DMS 273 treated with DMSO at 0.1 percent for 48 hours (cell line): ENCODE results near the gene TBL2.
"Not testable (repeated sequence)": the region's sequence is repeated elsewhere in the genome, so short reads cannot be mapped to it uniquely, and the experiment has no call there.

Source experiments
- DNase-seq: peaks from one replicate; lab custom pipeline; 2025; lab: John Stamatoyannopoulos, UW

TBL2 gene

GRCh38 chr7:73578342-73579128 is at the start of gene TBL2:
Gene TBL2, minus strand, starts transcription at chr7:73578579. Its CDS starts 30 bp downstream, at chr7:73578549.
- peak; percentile 99 for DNase-seq

- DNase-seq = peak; percentile 73
Measured at GRCh38 chr7:73626814-73627213, 48.4 kb upstream of the TBL2 start.

- DNase-seq = no peak
Measured at GRCh38 chr7:73625276-73625675, 46.9 kb upstream of the TBL2 start.

- DNase-seq = no peak
Measured at GRCh38 chr7:73624669-73625001, 46.3 kb upstream of the TBL2 start.

- DNase-seq = peak; percentile 46
Measured at GRCh38 chr7:73623798-73624668, 45.7 kb upstream of the TBL2 start, which contains the start of gene MLXIPL. Gene MLXIPL, minus strand, starts transcription at chr7:73624522. Its CDS starts 30 bp downstream, at chr7:73624492.

- peak; percentile 59 for DNase-seq
Measured at GRCh38 chr7:73622909-73623797, 44.8 kb upstream of the TBL2 start.

GRCh38 chr7:73622527-73622908 is 44.1 kb upstream of the TBL2 start:
- DNase-seq = no peak

GRCh38 chr7:73621168-73622063 is 43.0 kb upstream of the TBL2 start:
- DNase-seq = no peak

GRCh38 chr7:73619394-73619793 is 41.0 kb upstream of the TBL2 start:
- not testable (repeated sequence) for DNase-seq

- DNase-seq = peak; percentile 77
Measured at GRCh38 chr7:73618538-73618937, 40.2 kb upstream of the TBL2 start.

GRCh38 chr7:73617520-73617919 is 39.1 kb upstream of the TBL2 start:
- DNase-seq = not testable (repeated sequence)

- DNase-seq = peak; percentile 81
Measured at GRCh38 chr7:73615886-73616285, 37.5 kb upstream of the TBL2 start.

GRCh38 chr7:73614937-73615336 is 36.6 kb upstream of the TBL2 start:
- DNase-seq = not testable (repeated sequence)

GRCh38 chr7:73613954-73614735 is 35.8 kb upstream of the TBL2 start:
- DNase-seq = no peak

- DNase-seq = no peak
Measured at GRCh38 chr7:73612598-73613269, 34.4 kb upstream of the TBL2 start.

- peak; percentile 26 for DNase-seq
Measured at GRCh38 chr7:73611017-73611555, 32.7 kb upstream of the TBL2 start.

- no peak for DNase-seq
Measured at GRCh38 chr7:73610105-73610504, 31.7 kb upstream of the TBL2 start.

- not testable (repeated sequence) for DNase-seq
Measured at GRCh38 chr7:73607692-73607983, 29.3 kb upstream of the TBL2 start.
